ENCODE results near the gene CBLL2. TPM values are rescaled to one million over a fixed set of nuclear protein-coding genes. Genes with fewer than 3 reads are reported as not detected.

CBLL2 gene
- total RNA-seq, 6 experiments from 2014 or later, result not detected

- Histone ChIP-seq H3K4me3 (no peak overlapping the region), H3K36me3 (no peaks in the 10 kb centered on the region), H3K4me1 (no peaks in the 10 kb centered on the region), H3K27ac (no peak overlapping the region), H3K27me3 (no peaks in the 10 kb centered on the region), H3K9me3 (no peaks in the 10 kb centered on the region)
- intact Hi-C loops (cut with DNase I), result no loop called here
- WGBS (ENCODE audit: insufficient coverage, low coverage, low lambda C conversion rate, missing lambda C conversion rate), result 34% methylated on average over 12 of the region's 12 CpGs
- ATAC-seq (no peak), DNase-seq (no peak)
- TF ChIP-seq POLR2A (IDR thresholded peaks at IDR 0.05), result no peak
- TF ChIP-seq CTCF (IDR thresholded peaks at IDR 0.05), result no peak
Measured at GRCh38 chrX:22320236-22320873, 47.6 kb downstream of the CBLL2 start.

- intact Hi-C loops (cut with DNase I), result no loop called here
- H3K27me3 ChIP-seq, result no peaks in the 10 kb centered on the region
- TF ChIP-seq CTCF (IDR thresholded peaks at IDR 0.05), result no peak
- TF ChIP-seq POLR2A (IDR thresholded peaks at IDR 0.05), result no peak
- WGBS (ENCODE audit: insufficient coverage, low coverage, low lambda C conversion rate, missing lambda C conversion rate), result 53% methylated on average over 4 of the region's 5 CpGs
- ATAC-seq, result no peak
- no peak overlapping the region for H3K27ac ChIP-seq
- no peaks in the 10 kb centered on the region for H3K9me3 ChIP-seq
- no peaks in the 10 kb centered on the region for H3K4me1 ChIP-seq
- no peak overlapping the region for H3K4me3 ChIP-seq
- H3K36me3 ChIP-seq, result no peaks in the 10 kb centered on the region
- no peak for DNase-seq
Measured at GRCh38 chrX:22323541-22323940, 50.8 kb downstream of the CBLL2 start.

Other genes with a start within 250 kb of the CBLL2 start
- gene PHEX, start 240.6 kb upstream of the CBLL2 start, total RNA-seq, result under 1 TPM in 1 of 6 experiments, not detected in 5; 0.13 TPM